HG02981 (cell line): ENCODE results near the gene ZMIZ1.

Source experiments
- ATAC-seq: cut with Tn5 transposase; IDR thresholded peaks from one replicate; pipeline ENCODE4 v1.9.1; 2021; ENCODE audit warnings: mild to moderate bottlenecking, moderate library complexity; ENCODE audit not compliant: unreplicated experiment

Gene ZMIZ1

DNA sequence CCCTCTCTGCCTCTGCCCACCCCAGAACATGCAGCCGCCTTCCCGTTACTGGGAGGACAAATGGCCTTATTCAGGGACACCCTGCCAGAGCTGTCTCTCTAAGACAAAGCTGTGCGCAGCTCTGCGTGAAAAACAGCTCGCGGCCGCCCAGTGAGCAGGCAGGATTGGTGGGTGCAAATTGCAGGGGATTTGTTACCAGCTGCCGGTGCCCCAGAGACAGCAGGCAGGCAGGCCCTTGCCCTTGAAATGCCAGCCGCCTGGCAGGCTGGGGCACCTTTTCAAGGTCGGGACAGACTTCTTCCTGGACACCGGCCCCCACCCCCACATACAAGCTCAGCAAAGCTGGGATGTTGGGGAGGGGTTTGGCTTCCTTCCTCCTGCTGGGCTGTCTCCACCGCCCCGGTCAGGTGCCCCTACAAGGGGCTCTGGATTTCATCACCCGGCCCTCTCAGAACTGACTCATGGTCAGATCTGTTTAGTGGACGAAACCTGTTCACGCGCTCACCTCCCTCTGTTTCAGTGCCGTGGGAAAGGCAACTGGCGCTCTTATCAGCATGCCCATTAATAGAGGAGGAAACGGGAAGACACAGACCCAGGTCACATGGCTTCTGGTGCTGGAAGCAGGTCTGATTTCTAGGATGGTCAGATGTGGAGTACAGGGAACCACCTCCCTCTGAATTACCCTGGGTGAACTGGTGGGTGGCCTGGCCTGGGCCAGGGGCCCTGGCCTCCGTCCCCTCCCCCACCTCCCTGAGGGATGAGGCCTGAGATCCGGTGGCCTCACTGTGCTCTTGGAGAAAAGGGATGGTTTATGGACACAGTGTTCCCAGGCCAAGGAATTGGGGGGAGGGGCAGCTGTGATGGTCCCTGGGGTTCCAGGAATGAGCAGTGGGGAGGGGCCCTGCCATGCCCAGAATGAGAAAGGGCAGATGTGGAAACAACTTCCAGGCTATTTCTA lies 154.6 kb downstream of the ZMIZ1 start:
- ATAC-seq, result no peak

DNA sequence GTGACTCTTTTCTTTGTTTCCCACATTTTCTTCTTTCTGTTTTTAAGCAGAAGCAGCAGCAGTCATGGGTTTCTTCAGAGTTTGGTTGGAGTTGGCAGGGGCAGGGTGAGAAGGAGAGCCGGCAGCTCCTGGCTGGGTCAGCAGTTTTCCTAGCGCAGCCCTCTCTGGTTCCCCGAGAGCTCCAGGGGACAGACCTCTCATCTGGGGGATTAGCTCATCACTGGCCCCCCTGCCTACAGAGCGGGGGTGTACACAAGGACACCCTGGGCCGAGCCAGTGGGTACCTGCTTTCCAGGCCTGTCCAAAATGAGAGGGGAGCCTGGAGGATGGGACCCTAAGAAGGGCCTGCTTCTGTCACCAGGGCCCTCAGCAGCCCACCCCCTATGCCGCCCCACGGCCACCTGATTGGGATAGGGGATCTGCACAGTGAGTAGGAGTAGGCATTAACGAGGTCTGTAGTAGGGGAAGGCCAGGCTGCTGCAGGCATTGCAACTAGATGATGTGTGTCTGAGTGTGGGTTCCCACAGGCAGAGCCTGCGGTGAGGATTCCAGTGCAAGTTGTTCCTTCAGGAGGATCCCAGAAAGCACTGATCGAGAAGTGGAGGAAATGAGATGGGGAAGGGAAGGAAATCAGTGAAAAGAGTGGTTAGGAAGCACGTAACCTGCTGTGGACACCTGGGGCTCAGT lies 155.6 kb downstream of the ZMIZ1 start:
- no peak for ATAC-seq

DNA sequence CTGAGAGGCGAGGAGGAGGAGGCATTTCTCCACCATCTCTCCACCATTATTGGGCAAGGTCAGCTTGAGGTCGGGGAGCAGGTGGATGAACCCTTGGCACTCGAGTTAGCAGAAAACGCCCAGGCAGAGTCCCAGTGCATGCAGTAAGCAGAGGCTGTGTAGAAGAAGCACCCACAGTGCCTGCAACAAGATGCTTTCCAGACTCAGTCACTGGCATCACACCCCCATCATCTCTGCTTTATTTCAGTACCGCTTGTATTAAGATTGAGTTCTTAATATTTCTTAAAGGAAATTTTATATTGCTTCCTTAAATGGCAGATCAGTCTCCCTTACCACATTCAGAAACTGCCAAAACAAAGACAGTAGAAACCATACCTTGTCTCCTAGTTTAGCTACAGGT lies 156.2 kb downstream of the ZMIZ1 start:
- no peak for ATAC-seq

DNA sequence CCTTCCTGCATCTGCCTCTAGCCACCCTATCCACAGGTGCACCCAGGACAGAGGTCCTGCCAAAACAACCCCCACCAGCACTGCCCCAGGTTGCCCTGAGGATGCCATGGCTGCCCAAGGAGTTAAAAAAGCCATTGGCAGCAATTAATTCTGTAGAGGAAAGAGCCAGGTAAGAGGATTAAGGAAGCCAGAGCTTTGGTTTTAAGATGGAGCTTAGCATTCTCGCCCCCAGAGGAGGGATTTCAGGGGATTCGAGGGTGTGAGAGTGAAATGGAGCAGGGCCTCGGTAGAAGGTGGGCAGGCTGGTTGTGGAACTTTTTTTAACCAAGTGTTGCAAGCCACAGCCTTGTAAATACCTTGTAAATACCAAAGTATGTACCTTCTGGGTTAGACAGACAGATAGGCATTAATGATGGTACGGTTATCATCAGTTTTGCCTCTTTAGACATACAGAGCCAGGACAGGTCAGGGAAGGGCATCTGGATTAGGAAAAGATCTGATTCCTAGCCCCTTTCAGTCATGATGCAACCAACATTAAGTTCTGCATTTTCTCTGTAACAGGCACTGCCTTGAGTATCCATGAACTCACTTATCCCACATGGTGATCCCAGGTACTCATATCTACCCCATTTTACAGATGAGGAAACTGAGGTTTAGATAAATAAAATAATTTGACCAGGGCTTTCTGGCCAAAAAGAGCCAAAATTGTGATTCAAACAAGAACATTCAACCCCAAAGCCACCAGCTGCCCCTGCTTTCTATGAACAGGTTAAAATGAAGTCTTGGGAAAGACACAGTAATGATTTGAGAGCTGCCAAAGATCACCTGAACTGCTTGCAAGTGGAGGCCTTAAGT lies 157.9 kb downstream of the ZMIZ1 start:
- ATAC-seq, result no peak

DNA sequence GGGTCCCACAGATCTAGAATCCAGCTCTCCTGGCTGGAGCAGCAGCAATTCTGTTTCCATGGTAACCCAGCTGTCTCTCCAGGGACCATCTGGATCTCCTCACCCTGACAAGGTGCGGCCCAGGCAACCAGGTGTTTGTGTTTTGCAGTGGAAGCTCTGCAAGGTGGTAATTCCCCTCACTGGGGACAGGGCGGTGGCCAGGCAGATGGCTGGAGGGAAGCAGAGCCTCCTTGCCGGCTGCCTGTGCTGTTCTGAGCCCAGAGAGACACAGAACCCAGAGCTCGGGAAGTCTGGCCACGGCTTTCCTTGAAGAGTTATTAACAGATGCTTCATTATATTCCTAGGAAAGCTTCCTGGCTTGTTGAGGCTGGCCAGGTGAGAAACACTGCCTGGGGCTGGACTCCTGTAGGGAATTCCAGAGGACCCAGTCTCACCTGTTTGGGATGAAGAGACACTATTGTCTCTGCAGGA lies 160.3 kb downstream of the ZMIZ1 start:
- no peak for ATAC-seq

DNA sequence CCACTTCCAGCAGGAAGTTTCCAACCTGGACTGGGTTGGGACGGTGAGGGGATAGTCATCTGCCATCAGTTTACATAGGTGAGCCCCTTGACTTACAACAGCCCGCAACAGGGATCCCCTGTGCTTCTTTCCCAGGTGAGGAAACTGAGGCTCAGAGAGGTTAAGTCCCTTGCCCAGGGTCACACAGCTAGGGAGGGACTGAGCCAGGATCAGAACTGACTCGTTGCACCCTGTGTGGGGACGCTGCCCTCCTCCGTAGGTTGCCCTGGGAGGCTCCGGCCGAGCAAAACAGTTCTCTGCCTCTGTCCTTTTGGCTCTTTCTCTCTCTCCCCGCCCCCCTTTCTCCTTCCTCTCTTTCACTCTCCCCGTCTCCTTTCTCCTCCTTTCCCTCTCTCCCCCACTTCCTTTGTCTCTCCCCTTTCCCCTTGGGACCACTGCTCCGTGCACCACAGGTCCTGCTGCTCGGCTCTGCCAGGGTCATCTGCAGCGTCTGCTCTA lies 161.1 kb downstream of the ZMIZ1 start:
- ATAC-seq, result no peak

DNA sequence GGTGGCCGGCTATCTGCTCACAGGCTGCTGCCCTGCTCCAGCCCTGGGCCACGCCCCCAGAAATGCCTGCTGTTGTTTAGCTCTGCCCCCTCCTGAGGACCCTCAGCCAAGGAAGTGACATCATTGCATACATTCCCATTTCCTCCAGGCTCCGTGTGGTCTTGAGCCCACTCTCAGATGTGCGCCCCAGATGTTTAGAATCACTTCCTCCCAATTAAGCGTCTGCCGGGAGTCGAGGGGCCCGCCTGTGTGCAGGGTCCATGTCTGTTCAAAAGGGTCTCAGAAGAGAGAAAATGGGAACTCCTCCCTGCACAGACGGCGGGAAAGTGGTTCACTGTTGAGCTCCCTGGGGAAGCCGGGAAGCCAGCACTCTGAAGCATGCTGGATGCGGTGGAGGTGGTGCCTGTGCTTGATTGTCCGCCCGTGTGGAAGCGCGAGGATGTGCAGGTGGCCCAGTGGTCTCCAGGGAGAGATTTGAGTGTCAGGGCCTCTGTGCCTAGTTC lies 161.6 kb downstream of the ZMIZ1 start:
- no peak for ATAC-seq

DNA sequence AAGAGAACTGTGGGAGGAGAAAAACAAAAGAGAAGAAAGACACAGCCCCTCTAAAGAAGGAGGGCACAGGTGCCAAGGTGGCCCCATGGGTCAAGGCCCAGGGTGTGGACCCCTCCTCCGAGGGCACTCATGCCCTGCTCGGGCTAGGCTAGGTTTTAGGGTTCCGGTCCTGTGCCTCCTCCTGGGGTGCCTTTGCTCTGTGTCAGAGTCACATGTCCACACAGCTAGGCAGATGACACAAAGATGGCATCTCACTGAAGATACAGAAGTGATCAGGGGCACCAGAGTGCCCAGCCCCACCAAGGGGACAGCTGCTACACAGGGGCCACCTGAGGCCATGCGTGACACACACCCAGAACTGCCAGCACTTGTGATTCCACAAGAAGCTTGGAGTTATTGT lies 162.1 kb downstream of the ZMIZ1 start:
- no peak for ATAC-seq

DNA sequence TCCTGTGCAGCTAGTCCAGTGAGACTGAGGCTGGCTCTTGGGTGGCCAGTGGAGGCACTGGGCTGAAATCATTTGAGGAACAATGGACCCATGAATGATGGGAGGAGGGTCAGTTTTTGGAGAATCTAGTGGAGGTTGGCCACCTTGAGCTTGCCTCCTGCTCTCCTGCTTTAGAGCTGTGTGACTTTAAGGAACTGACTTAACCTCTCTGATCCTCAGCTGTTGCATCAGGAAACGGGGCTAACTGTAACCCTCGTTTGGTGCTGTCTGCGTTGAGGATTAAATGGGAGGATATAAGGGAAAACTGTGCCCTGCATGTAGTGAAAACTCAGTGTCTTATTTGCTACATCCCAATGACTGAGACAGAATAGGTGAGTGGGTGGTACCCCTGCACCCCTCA lies 163.1 kb downstream of the ZMIZ1 start:
- no peak for ATAC-seq

DNA sequence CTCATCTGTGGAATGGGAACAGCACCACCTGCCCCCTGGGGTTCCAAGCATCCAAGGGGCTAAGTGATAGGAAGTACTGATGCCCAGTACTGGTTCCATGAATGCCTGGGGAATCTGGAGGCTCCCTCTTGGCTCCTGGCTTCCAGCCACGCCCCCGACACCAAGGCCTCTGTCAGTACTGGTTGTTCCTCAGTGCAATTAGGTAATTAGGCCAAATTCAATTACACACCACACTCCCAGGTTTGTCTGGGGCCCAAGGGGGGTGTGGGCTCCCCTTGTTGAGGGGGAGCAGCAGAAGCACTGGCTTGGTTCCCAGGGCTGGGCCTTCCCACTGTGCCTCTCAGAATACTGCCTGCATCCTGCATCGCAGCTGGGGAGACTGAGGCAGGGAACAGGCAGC lies 164.1 kb downstream of the ZMIZ1 start:
- no peak for ATAC-seq

DNA sequence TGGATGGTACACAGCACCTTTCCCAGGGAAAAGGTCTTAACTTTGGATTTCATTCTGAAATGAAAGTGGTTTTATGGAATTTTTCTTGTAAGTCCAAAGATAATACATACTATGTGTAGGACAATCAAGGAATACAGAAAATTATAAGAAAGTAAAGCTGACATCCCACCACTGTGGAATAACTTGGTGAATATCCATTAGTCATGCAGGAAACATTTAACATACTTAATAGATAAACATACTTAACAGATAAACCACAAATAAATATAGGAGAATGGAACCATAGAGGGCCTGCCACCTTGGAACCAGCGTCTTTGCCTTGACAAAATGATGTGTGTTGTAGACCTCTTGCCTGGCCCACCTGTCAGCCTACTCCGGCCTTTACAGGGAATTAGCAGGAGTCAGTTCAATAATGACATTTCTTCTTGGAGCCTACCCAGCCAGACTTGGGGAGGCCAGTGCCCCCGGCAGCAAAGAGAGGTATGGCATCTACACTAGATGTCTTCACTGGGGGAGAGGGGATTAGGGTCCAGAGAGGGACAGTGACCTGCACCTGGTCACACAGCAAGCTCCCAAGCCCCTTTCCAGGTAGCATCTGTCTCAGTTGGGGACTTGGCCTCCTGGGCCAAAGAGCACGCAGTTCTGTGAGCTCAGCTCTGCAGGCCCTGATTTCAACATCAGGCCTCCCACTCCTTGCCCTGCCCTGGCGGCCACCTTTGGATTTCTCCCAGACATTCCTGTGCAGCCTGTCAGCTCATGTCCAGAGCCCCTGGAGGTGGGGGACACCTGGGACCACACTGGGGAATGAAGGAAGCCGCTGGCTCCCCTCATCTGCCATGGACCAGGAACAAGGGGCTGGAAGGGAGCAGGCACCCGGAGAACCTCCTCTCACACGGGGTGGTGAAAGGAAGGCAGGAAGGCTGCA lies 165.9 kb downstream of the ZMIZ1 start:
- ATAC-seq, result no peak

DNA sequence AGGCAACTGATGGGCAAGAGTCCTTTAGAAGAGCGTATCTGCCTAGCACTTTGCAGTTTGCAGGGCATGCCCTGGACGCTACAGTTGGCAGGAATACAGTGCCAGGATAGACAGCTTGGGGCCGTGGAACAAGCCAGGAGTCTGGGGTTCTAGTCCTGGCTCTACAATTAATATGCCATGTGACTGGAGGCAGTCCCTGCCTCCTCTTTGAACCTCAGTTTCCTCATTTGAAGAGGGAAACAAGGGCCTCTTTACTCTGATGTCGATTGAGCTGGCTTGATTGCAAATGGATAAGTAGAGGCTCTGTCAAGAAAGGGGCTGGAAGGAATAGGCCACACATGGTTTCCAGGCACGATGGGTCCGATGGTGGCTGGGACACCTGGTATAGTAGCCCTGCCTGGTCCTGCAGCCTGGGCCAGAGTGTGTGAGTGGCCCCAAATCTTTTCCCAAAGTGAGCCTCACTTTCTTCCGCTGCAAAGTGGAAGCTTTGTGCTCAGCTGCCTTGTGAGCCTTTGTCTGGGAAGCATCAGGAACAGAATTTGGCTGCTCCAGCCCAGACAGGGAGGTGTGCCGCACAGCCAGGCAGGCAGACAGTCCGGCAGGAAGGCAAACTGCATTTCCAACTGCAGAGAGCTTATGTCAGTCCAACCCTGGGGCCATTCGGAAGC lies 167.1 kb downstream of the ZMIZ1 start:
- ATAC-seq, result no peak

DNA sequence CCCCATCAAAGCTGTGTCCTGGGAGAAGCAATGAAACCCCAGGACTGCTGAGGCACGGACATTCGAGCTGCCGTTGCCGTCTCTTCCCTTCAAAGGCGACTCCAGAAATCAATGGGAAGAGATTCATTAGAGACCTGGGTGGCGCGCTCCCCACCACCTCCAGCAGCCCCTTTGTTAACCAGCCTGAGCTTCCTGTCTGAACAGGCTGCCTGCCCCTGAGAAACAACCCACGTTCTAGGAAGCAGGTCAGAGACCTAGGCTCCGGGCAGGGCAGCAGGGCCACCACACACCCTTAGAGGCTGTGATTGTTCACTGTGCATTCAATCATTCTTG lies 167.6 kb downstream of the ZMIZ1 start:
- ATAC-seq, result no peak

DNA sequence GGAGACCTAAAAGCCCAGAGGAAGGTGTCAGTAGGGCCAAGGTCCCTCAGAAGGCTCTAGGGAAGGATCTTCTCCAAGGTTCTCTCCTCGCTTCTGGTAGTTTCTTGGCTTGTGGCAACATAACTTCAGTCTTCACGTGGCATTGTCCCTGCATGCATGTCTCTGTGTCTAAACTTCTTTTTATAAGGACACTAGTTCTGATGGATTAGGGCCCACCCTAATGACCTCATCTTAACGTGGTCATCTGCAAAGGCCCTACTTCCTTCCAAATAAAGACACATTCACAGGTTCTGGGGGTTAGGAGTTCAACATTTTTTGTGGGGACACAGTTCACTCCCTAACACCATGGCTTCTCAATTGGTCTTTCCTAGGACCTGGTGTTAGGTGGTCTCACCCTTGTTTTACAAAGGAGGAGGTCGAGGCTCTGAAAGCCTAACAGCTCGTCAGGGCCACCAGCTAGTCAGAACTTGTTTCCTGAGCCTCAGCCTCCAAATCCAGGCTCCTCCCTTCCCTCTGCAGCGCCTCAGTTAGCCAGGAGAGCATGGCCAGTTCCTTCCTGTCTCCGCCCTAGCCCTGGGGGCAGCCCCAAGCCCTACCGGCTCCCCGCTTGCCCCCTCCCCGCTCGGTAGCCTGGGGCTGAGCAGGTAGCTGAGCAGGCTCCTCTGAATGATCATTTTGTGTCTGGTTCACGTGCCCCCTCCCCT lies 168.8 kb downstream of the ZMIZ1 start:
- no peak for ATAC-seq

DNA sequence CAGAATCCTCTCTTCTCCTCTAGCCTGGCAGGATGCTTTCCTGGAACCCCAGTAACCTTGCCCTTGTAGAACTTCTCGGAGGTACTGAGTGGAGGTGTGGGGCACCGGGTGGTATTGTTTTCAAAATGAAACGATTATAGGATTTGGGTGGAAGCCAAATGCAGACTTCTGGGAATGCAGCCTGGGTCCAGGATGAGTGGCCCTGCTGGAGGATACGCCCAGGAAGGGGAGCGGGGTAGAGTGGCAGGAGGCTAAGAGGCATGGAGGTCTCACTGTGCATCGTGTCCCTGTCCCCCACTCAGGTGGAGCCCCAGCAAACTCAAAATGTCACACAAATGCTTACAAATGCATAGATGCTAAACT lies 169.4 kb downstream of the ZMIZ1 start:
- ATAC-seq, result no peak

DNA sequence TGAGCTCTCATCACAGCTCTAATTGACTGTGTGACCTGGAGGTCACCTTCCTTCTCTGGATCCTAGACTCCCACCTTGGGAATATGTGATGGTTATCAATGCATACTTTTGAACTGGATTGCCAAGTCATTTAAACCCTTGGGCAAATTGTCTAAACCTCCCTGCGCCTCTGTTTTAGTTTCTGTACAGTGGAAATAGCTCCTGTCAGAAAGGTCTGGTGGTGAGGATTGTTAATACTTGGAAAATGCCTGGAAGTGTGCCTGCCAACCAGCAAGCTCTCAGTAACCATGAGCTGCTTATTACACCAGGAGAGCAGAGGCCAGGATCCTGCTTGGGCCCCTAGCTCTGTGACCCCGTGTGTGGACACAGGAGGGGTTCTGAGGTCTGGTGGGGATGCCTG lies 169.8 kb downstream of the ZMIZ1 start:
- no peak for ATAC-seq

DNA sequence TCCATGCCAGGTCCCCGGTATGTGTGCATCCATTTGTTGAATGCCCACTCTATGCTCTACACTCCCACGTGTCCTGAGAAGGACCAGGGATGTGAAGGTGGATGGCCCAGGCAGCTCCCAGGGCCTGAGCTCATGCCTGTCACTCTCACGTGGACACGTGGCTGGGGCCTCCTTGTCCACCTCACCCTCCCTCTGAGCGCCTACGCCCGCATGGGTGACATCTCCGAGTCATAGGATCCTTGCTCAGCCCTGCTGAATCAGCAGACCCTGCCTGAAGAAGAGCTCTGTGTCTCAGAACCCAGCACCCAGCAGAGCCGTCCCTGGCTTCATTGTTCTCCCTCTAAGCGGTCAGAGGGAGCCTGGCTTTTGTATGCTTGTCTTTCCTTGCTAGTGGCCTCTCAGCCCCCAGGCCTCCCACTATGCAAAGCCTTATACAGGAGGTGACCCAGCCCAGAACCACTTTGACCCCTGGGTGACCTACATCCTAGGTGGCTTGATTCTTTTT lies 170.6 kb downstream of the ZMIZ1 start:
- ATAC-seq, result no peak

DNA sequence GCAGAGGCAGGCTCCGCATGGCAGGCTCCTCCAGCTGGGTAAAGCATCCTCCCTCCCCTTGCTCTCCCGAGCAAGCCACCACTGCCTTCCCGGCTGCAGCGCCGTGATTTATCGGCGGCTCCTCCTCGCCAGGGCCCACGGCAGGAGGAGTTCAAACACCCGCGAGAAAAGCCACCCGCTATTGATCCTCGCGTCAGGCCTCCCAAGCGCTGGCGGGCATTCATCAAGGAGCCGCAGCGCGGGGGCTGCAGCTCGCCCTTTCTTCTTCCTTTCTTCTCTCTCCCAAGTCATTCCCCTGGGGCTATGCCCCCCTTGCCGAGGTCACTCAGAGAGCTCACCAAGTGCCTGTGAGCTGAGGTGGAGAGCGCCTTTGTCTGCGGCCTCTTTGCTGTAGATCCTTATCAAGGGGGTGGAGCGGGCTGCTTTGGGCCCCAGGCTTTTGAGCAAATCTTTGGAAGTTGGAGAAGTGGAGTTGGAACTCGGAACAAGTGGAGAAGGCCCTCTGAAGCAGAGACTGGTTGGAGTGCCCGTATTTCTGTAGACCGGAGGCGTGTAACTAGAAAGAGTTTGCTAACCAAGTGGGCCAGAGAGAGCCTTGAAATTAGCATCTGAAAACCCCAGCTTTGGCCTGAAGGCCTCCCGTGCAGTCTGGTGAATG lies 171.3 kb downstream of the ZMIZ1 start:
- ATAC-seq, result no peak
